ENCODE data around the gene SLC7A10.

The SLC7A10 gene

DNA sequence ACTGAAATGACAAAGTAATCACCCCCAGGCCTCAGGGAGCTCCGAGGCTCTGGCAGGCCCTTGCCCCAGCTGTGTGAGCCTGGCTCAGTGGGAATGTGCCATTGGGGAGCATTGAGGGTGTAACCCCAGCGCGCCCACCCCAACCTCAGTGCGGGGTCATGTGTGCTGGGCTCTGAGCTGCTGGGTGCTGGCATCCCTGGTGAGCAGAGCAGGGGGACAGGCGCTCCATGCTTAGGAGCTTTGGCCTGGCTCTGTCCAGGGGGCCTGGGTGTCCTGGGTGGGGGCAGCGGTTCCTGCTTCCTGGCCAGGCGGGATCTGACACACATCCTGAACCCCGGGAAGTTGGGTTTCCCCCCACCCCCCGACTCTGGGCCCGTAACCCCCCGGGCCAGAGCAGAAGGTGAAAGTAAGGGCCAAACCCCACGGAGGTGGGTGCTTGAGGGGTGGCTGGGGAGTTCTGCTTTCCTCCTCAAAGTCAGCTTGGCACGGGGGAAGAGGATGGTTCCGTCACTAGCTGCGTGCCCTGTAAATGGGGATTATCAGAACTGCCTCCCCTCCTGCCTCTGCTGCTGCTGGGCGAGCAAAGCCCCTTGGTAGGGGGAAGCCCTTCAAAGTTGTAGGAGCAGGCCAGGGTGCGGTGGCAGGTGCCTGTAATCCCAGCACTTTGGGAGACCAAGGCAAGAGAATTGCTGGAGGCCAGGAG is 29.9 kb downstream of the SLC7A10 start:
- TF ChIP-seq, protein P1, sequence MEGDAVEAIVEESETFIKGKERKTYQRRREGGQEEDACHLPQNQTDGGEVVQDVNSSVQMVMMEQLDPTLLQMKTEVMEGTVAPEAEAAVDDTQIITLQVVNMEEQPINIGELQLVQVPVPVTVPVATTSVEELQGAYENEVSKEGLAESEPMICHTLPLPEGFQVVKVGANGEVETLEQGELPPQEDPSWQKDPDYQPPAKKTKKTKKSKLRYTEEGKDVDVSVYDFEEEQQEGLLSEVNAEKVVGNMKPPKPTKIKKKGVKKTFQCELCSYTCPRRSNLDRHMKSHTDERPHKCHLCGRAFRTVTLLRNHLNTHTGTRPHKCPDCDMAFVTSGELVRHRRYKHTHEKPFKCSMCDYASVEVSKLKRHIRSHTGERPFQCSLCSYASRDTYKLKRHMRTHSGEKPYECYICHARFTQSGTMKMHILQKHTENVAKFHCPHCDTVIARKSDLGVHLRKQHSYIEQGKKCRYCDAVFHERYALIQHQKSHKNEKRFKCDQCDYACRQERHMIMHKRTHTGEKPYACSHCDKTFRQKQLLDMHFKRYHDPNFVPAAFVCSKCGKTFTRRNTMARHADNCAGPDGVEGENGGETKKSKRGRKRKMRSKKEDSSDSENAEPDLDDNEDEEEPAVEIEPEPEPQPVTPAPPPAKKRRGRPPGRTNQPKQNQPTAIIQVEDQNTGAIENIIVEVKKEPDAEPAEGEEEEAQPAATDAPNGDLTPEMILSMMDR (IDR thresholded peaks at IDR 0.05): no peak
- Histone ChIP-seq H3K27ac (peak overlapping the region in 1 of 2 donors; percentile 68), H3K4me3 (peak overlapping the region; percentile 75)
- DNase-seq (ENCODE audit: low spot score): no peak

DNA sequence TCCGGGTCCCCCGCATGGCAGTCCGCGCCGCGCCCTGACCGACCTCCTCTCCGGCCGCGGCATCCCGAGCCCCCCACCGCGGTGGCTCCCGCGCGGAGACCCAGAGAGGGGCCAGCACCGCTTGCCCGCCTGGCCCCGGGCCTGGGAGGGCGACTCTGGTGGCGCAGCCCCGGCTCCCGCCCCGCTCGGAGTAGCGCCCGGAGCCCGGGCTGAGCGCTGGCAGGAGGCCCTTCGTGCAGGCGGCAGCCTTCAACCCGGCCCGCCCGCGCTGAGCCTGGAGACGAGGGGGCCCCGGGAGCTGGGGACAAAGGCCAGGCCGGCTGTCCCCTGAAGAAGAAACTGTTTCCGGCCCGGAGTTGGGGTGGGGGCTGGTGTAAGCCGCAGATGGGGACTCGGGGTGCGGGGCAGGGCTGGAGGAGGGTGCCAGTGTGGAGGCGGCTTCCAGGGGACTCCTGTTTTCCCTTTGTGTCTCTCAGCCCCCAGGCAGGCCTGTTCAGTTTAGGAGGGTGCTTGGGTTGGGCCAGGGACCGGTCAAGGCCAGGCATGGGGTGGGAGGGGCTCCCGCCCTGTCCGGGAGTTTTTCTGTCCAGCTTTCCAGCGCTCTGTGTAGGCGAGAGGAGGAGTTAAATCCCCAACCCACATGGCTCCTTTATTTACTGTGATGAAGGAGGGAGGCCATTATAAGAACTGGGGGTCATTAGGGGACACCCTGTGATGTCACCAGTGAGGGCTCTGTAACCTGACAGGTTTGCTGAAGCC is 30.6 kb downstream of the SLC7A10 start:
- H3K27ac ChIP-seq: peak overlapping the region in 1 of 2 donors; percentile 68
- peak overlapping the region; percentile 75 for H3K4me3 ChIP-seq
- TF ChIP-seq, protein P1 (IDR thresholded peaks at IDR 0.05): no peak
- no peak for DNase-seq (ENCODE audit: low spot score)

DNA sequence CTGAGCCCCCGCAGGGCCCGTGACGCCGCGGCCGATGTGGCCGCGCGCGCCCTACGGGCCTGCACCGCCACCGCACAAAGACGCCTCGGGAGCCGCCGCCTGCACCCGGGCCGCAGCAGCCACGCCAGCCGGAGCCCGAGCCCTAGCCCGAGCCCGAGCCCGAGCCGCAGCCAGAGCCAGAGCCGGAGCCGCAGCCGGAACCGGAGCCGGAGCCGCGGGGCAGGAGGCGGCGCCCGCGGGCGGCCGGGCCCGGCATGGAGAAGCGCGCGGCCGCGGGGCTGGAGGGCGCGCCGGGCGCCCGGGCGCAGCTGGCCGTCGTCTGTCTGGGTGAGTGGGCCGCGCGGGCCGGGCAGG is 31.1 kb downstream of the SLC7A10 start:
- no peak for DNase-seq (ENCODE audit: low spot score)
- Histone ChIP-seq H3K4me3 (peak overlapping the region; percentile 75), H3K27ac (peak overlapping the region in 1 of 2 donors; percentile 68)
- TF ChIP-seq, protein P1 (IDR thresholded peaks at IDR 0.05): no peak

DNA sequence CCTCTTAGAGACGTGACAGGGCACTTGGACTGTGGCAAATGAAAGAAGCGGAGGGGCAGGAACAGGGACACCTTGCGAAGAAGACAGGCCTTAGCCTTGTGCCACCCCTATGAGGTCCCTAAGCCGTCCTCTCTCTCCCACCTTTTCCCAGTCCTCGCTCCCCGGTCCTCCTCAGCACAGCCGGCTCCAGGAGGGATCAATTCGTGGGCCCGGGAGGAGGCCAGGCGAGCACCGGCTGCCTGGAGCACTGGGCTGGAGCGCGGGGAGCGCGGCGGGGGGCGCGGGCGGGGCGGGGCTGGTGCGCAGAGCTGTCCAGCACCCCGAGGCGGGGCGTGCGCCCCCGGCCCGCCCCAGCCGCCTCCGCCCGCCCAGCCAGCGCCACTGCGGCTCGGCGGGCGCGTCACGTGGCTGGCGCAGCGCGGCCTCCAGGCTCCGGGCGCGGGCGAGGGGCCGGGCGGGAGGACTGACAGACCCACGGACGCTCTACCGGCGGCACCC is 31.7 kb downstream of the SLC7A10 start, which contains the start of gene LRP3:
Gene LRP3, plus strand, starts transcription at position 466 of the 498 bp plus-strand sequence. CDS start 456 bp downstream, outside the sequence.
- Histone ChIP-seq H3K4me3 (peak within 1 kb of the TSS; percentile 75), H3K27ac (peak within 1 kb of the TSS in 1 of 2 donors; percentile 68)
- TF ChIP-seq, protein P1 (IDR thresholded peaks at IDR 0.05): no peak
- DNase-seq (ENCODE audit: low spot score): no peak

DNA sequence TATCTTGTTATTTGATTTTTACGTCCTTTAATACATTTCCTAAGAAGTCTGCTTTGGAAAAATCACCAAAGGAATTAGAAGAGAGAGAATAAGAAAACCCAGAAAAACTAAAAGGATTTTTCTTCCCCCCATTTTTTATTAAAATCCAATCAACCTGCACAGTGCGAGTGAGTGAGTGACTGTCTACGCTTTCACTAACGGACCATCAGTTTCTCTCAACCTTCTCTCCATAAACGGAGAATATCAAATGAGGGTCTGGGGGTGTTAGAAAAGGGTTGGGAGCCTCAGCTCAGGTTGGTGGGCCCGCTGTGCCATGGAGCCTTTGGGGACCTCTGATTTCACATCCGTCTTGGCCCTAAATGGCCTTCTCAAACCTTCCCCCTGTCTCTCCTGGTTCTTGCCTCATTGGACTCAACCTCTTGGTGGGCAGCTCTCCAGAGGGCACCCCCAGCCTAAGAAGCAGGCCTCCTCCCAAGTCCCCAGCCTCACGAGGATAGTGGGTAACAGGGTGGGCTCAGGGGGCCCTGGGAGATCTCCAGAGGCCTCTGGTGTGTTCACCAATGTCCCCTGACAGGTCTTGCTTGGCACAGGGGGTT is 32.3 kb downstream of the SLC7A10 start:
- no peak for DNase-seq (ENCODE audit: low spot score)
- H3K27ac ChIP-seq: no peak overlapping the region
- TF ChIP-seq, protein P1 (IDR thresholded peaks at IDR 0.05): no peak
- H3K4me3 ChIP-seq: peak overlapping the region; percentile 75

DNA sequence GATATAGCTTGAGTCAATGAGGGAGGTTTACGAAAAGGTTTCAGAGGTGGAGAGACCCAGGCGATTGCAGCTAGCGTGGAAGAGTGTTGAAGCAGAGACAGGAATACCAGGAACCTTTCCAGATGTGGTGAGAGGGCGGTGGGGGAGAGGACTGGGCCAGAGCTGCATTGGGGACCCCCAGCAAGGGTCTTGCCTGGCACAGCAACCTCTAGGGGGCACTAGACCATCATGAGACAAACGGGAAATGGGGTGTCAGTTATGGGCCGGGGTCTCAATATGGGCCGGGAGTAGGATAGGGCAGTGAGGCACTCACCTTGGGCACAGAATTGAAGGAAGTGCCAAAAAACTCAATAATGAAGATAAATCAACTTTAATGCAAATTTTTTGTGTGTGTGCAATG is 33.6 kb downstream of the SLC7A10 start:
- no peak overlapping the region for H3K27ac ChIP-seq
- DNase-seq (ENCODE audit: low spot score): no peak
- TF ChIP-seq, protein P1 (IDR thresholded peaks at IDR 0.05): no peak
- H3K4me3 ChIP-seq: no peak overlapping the region

Data from coronary artery (tissue), 2 donors.